Measurements from ENCODE around the gene PCDHGB2. TPM values are rescaled to one million over a fixed set of nuclear protein-coding genes. Genes with fewer than 3 reads are reported as not detected.
"Not testable (repeated sequence)": the region's sequence is repeated elsewhere in the genome, so short reads cannot be mapped to it uniquely, and the experiment has no call there.

PCDHGB2 gene
- total and polyA plus RNA-seq, 8 donors, result 2.3 to 5.4 (median 4.6) TPM

GRCh38 chr5:141397756-141398551 is 38.2 kb downstream of the PCDHGB2 start, which contains the start of gene PCDHGB5:
PCDHGB5 (plus strand) TSS chr5:141397947; CDS start chr5:141398128, 181 bp downstream.
- H3K9me3 ChIP-seq, result peaks cover 3 to 71% of the 10 kb centered on the region in 2 donors
- peak; percentile 37 to 59 for TF ChIP-seq CTCF (IDR thresholded peaks at IDR 0.05)
- H3K4me1 ChIP-seq; intact Hi-C loops (cut with DNase I); H3K36me3 ChIP-seq; H3K27ac ChIP-seq: not testable (repeated sequence)
- ATAC-seq (peak; percentile 99), DNase-seq (peak in 1 of 4 donors; percentile 16)
- H3K4me3 ChIP-seq, result peak within 1 kb of the TSS in 1 of 2 donors; percentile 25
- H3K27me3 ChIP-seq, result peaks cover 22 to 94% of the 10 kb centered on the region in 2 donors

- no peak for DNase-seq
- Histone ChIP-seq H3K4me3 (no peak overlapping the region), H3K9me3 (peaks cover 3 to 71% of the 10 kb centered on the region in 2 donors), H3K4me1 (no peaks in the 10 kb centered on the region), H3K27me3 (peaks cover 22 to 94% of the 10 kb centered on the region in 2 donors), H3K27ac (no peak overlapping the region), H3K36me3 (peaks cover 0 to 7% of the 10 kb centered on the region in 2 donors)
- no peak for ATAC-seq
- intact Hi-C loops (cut with DNase I), result no loop called here
- no peak for TF ChIP-seq CTCF (IDR thresholded peaks at IDR 0.05)
Observed at GRCh38 chr5:141398608-141399007, 38.8 kb downstream of the PCDHGB2 start.

GRCh38 chr5:141399555-141400258 is 39.9 kb downstream of the PCDHGB2 start:
- H3K27me3 ChIP-seq, result peaks cover 22 to 94% of the 10 kb centered on the region in 2 donors
- no peak for ATAC-seq
- no peak for TF ChIP-seq CTCF (IDR thresholded peaks at IDR 0.05)
- no peak for DNase-seq
- H3K27ac ChIP-seq, result no peak overlapping the region
- H3K4me3 ChIP-seq, result no peak overlapping the region
- peaks cover 0 to 7% of the 10 kb centered on the region in 2 donors for H3K36me3 ChIP-seq
- intact Hi-C loops (cut with DNase I), result no loop called here
- peaks cover 3 to 74% of the 10 kb centered on the region in 2 donors for H3K9me3 ChIP-seq
- H3K4me1 ChIP-seq, result no peaks in the 10 kb centered on the region

- ATAC-seq (peak; percentile 60), DNase-seq (peak in 1 of 4 donors; percentile 18)
- no peaks in the 10 kb centered on the region for H3K4me1 ChIP-seq
- intact Hi-C loops (cut with DNase I), result no loop called here
- H3K4me3 ChIP-seq, result peak within 1 kb of the TSS in 1 of 2 donors; percentile 9
- peak in 1 of 2 donors; percentile 11 for TF ChIP-seq CTCF (IDR thresholded peaks at IDR 0.05)
- H3K27me3 ChIP-seq, result peaks cover 23 to 92% of the 10 kb centered on the region in 2 donors
- no peak within 1 kb of the TSS for H3K27ac ChIP-seq
- peaks cover 0 to 7% of the 10 kb centered on the region in 2 donors for H3K36me3 ChIP-seq
- H3K9me3 ChIP-seq, result peaks cover 3 to 76% of the 10 kb centered on the region in 2 donors
Observed at GRCh38 chr5:141402553-141403243, 42.9 kb downstream of the PCDHGB2 start, which contains the start of gene PCDHGA9. PCDHGA9 (plus strand) TSS chr5:141402778; CDS start chr5:141402953, 175 bp downstream.

All from left lung (tissue), 10 donors.